ENCODE measurements around the gene MUCL3. TPM values are rescaled to one million over a fixed set of nuclear protein-coding genes. Genes with fewer than 3 reads are reported as not detected.

MUCL3 gene
- total RNA-seq, 2 donors from 2014 or later: under 0.01 to 0.52 TPM

GRCh38 chr6:31001281-31001888 is 60.6 kb downstream of the MUCL3 start:
- Histone ChIP-seq H3K36me3 (replicated peaks in 1 of 2; ENCODE audit: insufficient read depth in 1 of 2, low read depth in 2 of 2) (no peaks in the 10 kb centered on the region), H3K9me3 (no peaks in the 10 kb centered on the region), H3K27me3 (no peaks in the 10 kb centered on the region), H3K27ac (no peak overlapping the region), H3K4me3 (no peak overlapping the region), H3K4me1 (peaks cover 15% of the 10 kb centered on the region)
- ATAC-seq (no peak), DNase-seq (no peak)
- TF ChIP-seq, protein P1, sequence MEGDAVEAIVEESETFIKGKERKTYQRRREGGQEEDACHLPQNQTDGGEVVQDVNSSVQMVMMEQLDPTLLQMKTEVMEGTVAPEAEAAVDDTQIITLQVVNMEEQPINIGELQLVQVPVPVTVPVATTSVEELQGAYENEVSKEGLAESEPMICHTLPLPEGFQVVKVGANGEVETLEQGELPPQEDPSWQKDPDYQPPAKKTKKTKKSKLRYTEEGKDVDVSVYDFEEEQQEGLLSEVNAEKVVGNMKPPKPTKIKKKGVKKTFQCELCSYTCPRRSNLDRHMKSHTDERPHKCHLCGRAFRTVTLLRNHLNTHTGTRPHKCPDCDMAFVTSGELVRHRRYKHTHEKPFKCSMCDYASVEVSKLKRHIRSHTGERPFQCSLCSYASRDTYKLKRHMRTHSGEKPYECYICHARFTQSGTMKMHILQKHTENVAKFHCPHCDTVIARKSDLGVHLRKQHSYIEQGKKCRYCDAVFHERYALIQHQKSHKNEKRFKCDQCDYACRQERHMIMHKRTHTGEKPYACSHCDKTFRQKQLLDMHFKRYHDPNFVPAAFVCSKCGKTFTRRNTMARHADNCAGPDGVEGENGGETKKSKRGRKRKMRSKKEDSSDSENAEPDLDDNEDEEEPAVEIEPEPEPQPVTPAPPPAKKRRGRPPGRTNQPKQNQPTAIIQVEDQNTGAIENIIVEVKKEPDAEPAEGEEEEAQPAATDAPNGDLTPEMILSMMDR (IDR thresholded peaks at IDR 0.05): no peak
- TF ChIP-seq POLR2A (IDR thresholded peaks at IDR 0.05): no peak
- intact Hi-C loops (cut with DNase I): no loop called here
- 77 to 86% methylated on average over 12 to 13 of the region's 13 CpGs for WGBS, 2 donors

DNA sequence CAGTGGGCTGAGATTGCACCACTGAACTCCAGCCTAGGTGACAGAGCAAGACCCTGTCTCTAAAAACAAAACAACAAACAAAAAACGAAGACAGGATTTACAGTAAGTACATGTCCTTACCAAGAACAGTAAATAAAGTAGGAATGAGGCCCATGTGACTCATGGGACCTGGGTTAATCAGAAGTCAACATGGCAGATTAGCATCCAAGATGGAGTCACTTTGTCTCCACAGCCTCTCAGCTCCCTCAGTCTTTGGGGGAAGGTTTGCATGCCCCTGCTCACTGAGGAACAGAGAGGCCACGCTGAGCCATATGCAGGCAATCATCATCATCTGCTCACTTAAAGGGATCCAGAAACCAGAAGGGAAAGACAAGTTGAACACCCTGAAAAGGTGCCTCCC is 61.7 kb downstream of the MUCL3 start:
- H3K36me3 ChIP-seq (replicated peaks in 1 of 2; ENCODE audit: insufficient read depth in 1 of 2, low read depth in 2 of 2): no peaks in the 10 kb centered on the region
- peaks cover 15% of the 10 kb centered on the region for H3K4me1 ChIP-seq
- WGBS, 2 donors: 43 to 49% methylated on average over 2 of the region's 2 CpGs
- TF ChIP-seq POLR2A (IDR thresholded peaks at IDR 0.05): no peak
- TF ChIP-seq, protein P1 (IDR thresholded peaks at IDR 0.05): no peak
- no peak for ATAC-seq
- H3K9me3 ChIP-seq: no peaks in the 10 kb centered on the region
- no peak overlapping the region for H3K27ac ChIP-seq
- no peak overlapping the region for H3K4me3 ChIP-seq
- DNase-seq: no peak
- no peaks in the 10 kb centered on the region for H3K27me3 ChIP-seq
- intact Hi-C loops (cut with DNase I): no loop called here

Small RNA genes within 50 kb of the gene (small RNA-seq; reads per million reads assigned to genes)
- gene RF00019: not detected

Other genes starting within 250 kb of the MUCL3 start
- 1 to 10 TPM; 2.6 to 5.2 TPM for gene NRM, start 250.0 kb upstream of the MUCL3 start, total RNA-seq
- gene MDC1, start 223.7 kb upstream of the MUCL3 start, total RNA-seq: 10 to 100 TPM; 11.4 to 18.1 TPM
- 10 to 100 TPM; 80.9 to 84.4 TPM for gene TUBB, start 220.6 kb upstream of the MUCL3 start, total RNA-seq
- gene FLOT1, start 198.3 kb upstream of the MUCL3 start, total RNA-seq: 10 to 100 TPM; 70.0 to 82.4 TPM
- 10 to 100 TPM; 46.4 to 60.3 TPM for gene IER3, start 196.4 kb upstream of the MUCL3 start, total RNA-seq
- gene DDR1, start 56.5 kb upstream of the MUCL3 start, total RNA-seq: 10 to 100 TPM; 90.3 to 97.3 TPM
- gene GTF2H4, start 32.8 kb upstream of the MUCL3 start, total RNA-seq: 10 to 100 TPM in 1 of 2 donors, under 1 TPM in 1; 0.66 to 27.2 TPM
- gene VARS2, start 26.7 kb upstream of the MUCL3 start, total RNA-seq: 10 to 100 TPM; 16.6 to 29.7 TPM
- gene SFTA2, start 8.8 kb upstream of the MUCL3 start, total RNA-seq: 1 to 10 TPM in 1 of 2 donors, not detected in 1; 5.2 TPM
- not detected for gene MUC21, start 42.7 kb downstream of the MUCL3 start, total RNA-seq
- gene MUC22, start 69.5 kb downstream of the MUCL3 start, total RNA-seq: not detected
- gene C6orf15, start 171.6 kb downstream of the MUCL3 start, total RNA-seq: not detected
- 1 to 10 TPM; 1.6 to 3.4 TPM for gene PSORS1C1, start 173.8 kb downstream of the MUCL3 start, total RNA-seq
- gene CDSN, start 179.5 kb downstream of the MUCL3 start, total RNA-seq: not detected
- not detected for gene PSORS1C2, start 198.1 kb downstream of the MUCL3 start, total RNA-seq
- gene CCHCR1, start 216.8 kb downstream of the MUCL3 start, total RNA-seq: 10 to 100 TPM; 15.6 to 28.7 TPM
- 1 to 10 TPM; 1.8 to 2.0 TPM for gene TCF19, start 217.6 kb downstream of the MUCL3 start, total RNA-seq
- 10 to 100 TPM in 1 of 2 donors, 1 to 10 TPM in 1; 4.9 to 37.6 TPM for gene POU5F1, start 229.7 kb downstream of the MUCL3 start, total RNA-seq